ENCODE results near the gene TCOF1.

TCOF1 gene

DNA sequence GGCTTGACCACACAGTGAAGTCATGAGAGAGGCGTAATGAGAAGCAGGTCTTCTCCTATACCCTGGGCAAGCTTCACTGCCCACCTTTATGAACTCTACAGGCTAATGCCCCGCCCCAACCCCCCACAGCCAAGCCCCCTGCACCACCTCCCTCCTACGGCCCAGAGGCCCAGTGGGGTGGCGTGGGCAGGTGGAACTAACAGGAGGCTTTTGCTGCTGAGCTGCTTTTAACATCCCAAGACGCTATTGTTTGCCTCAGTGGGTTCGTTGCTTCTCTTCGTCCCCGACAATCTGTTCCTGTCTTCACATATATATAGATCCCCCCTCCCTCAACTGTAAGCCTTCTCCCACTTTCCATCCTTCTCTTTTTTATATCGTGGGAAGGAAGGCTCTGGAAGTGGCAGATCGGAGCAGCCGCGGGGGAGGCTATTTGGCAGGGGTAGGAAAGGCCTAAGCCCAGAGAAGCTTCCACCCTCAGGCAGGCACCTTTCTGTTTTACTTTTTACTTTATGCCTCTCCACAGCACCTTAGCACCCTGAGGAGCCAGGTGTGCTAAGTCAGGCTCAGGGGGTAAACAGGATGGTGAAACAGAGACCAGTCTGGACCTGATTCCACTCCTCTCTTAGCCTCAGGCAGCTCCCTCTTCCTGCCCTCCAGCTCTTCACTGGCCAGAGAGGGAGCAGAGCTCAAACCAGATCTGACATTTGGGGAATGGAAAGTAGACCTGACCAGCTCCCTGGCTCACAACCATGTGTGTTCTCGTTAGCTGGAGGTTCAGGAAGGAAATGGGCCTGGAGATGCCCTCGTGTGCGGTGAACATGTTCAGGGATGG lies 28.7 kb downstream of the TCOF1 start:
- no peak for DNase-seq (ENCODE audit: low read depth)
- TF ChIP-seq, protein P1, sequence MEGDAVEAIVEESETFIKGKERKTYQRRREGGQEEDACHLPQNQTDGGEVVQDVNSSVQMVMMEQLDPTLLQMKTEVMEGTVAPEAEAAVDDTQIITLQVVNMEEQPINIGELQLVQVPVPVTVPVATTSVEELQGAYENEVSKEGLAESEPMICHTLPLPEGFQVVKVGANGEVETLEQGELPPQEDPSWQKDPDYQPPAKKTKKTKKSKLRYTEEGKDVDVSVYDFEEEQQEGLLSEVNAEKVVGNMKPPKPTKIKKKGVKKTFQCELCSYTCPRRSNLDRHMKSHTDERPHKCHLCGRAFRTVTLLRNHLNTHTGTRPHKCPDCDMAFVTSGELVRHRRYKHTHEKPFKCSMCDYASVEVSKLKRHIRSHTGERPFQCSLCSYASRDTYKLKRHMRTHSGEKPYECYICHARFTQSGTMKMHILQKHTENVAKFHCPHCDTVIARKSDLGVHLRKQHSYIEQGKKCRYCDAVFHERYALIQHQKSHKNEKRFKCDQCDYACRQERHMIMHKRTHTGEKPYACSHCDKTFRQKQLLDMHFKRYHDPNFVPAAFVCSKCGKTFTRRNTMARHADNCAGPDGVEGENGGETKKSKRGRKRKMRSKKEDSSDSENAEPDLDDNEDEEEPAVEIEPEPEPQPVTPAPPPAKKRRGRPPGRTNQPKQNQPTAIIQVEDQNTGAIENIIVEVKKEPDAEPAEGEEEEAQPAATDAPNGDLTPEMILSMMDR (IDR thresholded peaks at IDR 0.05; ENCODE audit: insufficient read depth, low read depth, low read length, missing control alignments), result no peak
- no peak overlapping the region for H3K4me3 ChIP-seq (ENCODE audit: low read depth, low read length)

DNA sequence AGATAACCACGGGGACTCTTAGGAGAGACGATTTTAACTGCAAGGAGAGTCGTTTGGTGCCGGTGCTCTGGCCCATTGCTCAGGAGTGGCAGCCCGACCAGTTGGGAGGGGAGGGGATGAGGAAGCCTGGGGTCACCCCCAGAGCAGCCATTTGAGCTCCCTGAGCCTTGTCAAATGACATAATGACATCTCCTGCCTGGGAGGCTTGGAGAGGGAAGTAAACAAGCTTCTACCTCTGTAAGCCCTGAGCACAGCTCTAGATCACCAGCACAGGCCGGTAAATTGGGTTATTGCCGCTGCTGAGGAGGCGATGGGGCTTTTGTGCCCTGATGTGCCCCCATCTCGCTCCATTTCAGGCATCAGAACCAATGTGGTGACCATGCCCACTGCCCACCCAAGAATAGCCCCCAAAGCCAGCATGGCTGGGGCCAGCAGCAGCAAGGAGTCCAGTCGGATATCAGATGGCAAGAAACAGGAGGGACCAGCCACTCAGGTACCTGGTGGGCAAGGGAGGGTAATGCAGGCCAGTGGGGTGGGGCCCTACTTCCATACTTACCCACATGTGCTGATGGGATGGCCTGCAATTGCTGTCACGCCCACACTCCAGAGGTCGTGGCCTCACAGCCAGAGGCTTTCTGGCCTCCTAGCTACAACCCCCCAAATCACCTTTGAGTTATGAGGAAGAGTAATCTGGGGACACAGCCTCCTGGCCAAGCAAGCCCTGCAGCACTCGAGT lies 32.2 kb downstream of the TCOF1 start:
- DNase-seq (ENCODE audit: low read depth), result no peak
- TF ChIP-seq, protein P1 (IDR thresholded peaks at IDR 0.05; ENCODE audit: insufficient read depth, low read depth, low read length, missing control alignments), result no peak
- H3K4me3 ChIP-seq (ENCODE audit: low read depth, low read length), result no peak overlapping the region

DNA sequence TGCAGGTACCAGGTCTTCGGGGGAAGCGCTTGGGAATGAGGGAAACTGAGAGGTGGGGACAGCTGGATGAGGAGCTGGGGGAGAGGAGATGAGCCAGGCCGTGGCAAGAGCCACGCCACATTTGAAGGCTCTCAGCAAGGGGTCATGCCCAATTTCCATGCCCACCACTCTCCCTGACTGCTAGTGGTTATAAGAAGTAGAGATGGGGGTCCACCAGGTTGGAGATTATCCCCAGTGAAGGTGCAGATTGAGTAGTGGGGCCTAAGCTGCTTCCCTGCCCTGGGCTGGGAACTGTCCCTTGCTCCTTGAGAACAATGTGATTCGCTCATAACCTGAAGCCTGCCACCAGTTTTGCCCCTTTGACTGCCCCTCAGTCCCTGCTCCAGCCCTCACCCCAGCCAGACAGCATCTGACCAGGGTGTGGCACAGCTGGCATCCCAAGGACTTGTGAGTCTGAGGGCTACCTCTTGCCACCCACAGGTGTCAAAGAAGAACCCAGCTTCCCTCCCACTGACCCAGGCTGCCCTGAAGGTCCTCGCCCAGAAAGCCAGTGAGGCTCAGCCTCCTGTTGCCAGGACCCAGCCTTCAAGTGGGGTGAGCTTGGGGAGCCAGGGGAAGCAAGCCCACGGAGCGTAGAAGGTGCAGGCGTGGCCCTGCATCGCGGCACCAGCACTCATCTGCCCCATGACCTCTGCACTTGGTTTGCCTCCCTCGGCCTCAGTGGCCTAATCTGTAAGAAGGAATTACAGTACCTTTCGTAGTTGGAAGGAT lies 33.8 kb downstream of the TCOF1 start:
- TF ChIP-seq, protein P1 (IDR thresholded peaks at IDR 0.05; ENCODE audit: insufficient read depth, low read depth, low read length, missing control alignments), result no peak
- no peak for DNase-seq (ENCODE audit: low read depth)
- H3K4me3 ChIP-seq (ENCODE audit: low read depth, low read length), result no peak overlapping the region

- no peak for DNase-seq (ENCODE audit: low read depth)
- TF ChIP-seq, protein P1 (IDR thresholded peaks at IDR 0.05; ENCODE audit: insufficient read depth, low read depth, low read length, missing control alignments), result no peak
Measured at GRCh38 chr5:150391986-150392385, 34.5 kb downstream of the TCOF1 start.

DNA sequence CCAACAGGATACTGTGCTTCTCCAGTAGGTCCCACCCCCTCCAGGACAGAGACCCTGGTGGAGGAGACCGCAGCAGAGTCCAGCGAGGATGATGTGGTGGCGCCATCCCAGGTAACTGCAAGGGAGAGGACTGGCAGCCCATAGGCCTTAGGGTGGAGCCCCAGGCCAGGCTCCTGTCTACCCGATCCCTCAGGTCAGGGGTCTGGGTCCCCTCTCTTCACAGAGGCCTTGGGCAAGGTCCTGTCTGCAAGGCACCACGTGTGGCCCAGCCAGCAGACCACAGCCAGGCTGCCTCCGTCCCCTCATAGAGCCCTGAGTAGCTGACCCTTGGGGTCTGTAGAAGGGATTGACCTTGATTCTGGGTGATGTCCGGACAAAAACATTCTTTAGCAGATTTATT lies 35.2 kb downstream of the TCOF1 start:
- H3K4me3 ChIP-seq (ENCODE audit: low read depth, low read length), result no peak overlapping the region
- DNase-seq (ENCODE audit: low read depth), result no peak
- TF ChIP-seq, protein P1 (IDR thresholded peaks at IDR 0.05; ENCODE audit: insufficient read depth, low read depth, low read length, missing control alignments), result no peak

More at GRCh38 chr5:150391986-150392385, 34.5 kb downstream of the TCOF1 start:
- H3K4me3 ChIP-seq (ENCODE audit: low read depth, low read length), result no peak overlapping the region

GRCh38 chr5:150393096-150393645 lies 35.7 kb downstream of the TCOF1 start:
- H3K4me3 ChIP-seq (ENCODE audit: low read depth, low read length), result no peak overlapping the region
- TF ChIP-seq, protein P1 (IDR thresholded peaks at IDR 0.05; ENCODE audit: insufficient read depth, low read depth, low read length, missing control alignments), result no peak
- no peak for DNase-seq (ENCODE audit: low read depth)
